A673 (cell line): Measurements from ENCODE around the gene BCL7A. TPM values are rescaled to one million over a fixed set of nuclear protein-coding genes. Genes with fewer than 3 reads are reported as not detected.

Experiments
- BruUV-seq: library from RNA; stranded (reverse); fragments of 400-500 nt; replicated peaks from 2 replicates; lab custom pipeline; 2021; lab: Mats Ljungman, UMichigan
- CTCF ChIA-PET: fragments of 300-600 bp; sonication (Branson Sonifier 250); formaldehyde crosslinking; loops from one replicate; lab custom pipeline; 2022; ENCODE audit warnings: antibody characterized with exemption; lab: Charles Lee
- POLR2A ChIA-PET: fragments of 300-600 bp; sonication (Branson Sonifier 250); formaldehyde crosslinking; loops from one replicate; lab custom pipeline; 2022; ENCODE audit warnings: antibody characterized with exemption; ENCODE audit not compliant: low non-redundant PET; lab: Charles Lee
- DNase-seq: peaks from one replicate; pipeline ENCODE4 v3.0.0-alpha.2; 2015; ENCODE audit warnings: low spot score
- H3K27ac ChIP-seq: fragments of 200-600 bp; sonication (generic); 2 replicates; pipeline ENCODE4 v1.5.1; 2016; ENCODE audit warnings: mixed run types, low read depth, mild to moderate bottlenecking, mixed read lengths, antibody characterized with exemption, low read length; ENCODE audit not compliant: poor library complexity, severe bottlenecking
- H3K27me3 ChIP-seq: fragments of 200-600 bp; sonication (generic); replicated peaks from 2 replicates; pipeline ENCODE4 v1.6.1; 2017; ENCODE audit warnings: mixed run types, low read depth, mild to moderate bottlenecking, mixed read lengths, antibody characterized with exemption, low read length; ENCODE audit not compliant: insufficient read depth, poor library complexity
- H3K36me3 ChIP-seq: fragments of 200-600 bp; sonication (generic); 2 replicates; pipeline ENCODE4 v1.6.1; 2016; ENCODE audit warnings: mixed run types, mild to moderate bottlenecking, mixed read lengths, antibody characterized with exemption, low read length; ENCODE audit not compliant: insufficient read depth, poor library complexity, severe bottlenecking
- H3K4me1 ChIP-seq: fragments of 200-600 bp; sonication (generic); 2 replicates; pipeline ENCODE4 v1.6.1; 2017; ENCODE audit warnings: mixed run types, mild to moderate bottlenecking, mixed read lengths, antibody characterized with exemption, low read length; ENCODE audit not compliant: insufficient read depth, poor library complexity, severe bottlenecking
- H3K4me3 ChIP-seq: fragments of 200-600 bp; sonication (generic); 2 replicates; pipeline ENCODE4 v1.5.1; 2016; ENCODE audit warnings: low read depth, mixed run types, mild to moderate bottlenecking, mixed read lengths, low read length; ENCODE audit not compliant: poor library complexity, severe bottlenecking
- H3K9me3 ChIP-seq: fragments of 200-600 bp; sonication (generic); 2 replicates; pipeline ENCODE4 v1.6.1; 2016; ENCODE audit warnings: mixed run types, low read depth, mild to moderate bottlenecking, mixed read lengths, antibody characterized with exemption, low read length; ENCODE audit not compliant: poor library complexity, severe bottlenecking
- CTCF ChIP-seq: fragments of 300-800, 200-600 bp; sonication (generic); conservative IDR thresholded peaks from 2 replicates; pipeline ENCODE4 v1.5.1; 2017; ENCODE audit warnings: low read depth, mild to moderate bottlenecking, antibody characterized with exemption, low read length, moderate library complexity, mixed read lengths
- EZH2 ChIP-seq: fragments of 200-600 bp; sonication (generic); IDR thresholded peaks from 2 replicates; pipeline ENCODE4 v1.6.1; 2017; ENCODE audit warnings: borderline replicate concordance, low read depth, mild to moderate bottlenecking, mixed read lengths, antibody characterized with exemption, low read length; ENCODE audit not compliant: poor library complexity, severe bottlenecking
- intact Hi-C: fragments of 100-400 bp; cut with micrococcal nuclease; formaldehyde crosslinking; loops from one replicate; pipeline ENCODE4 v1.10.0; 2022; ENCODE audit not compliant: unreplicated experiment
- total RNA-seq: library from RNA; stranded (reverse); gene quantifications from 2 replicates; pipeline ENCODE4 v1.2.3, GENCODE V29; 2021

BCL7A gene
- total RNA-seq, 1 experiment from 2014 or later, result 40.7 TPM

DNA sequence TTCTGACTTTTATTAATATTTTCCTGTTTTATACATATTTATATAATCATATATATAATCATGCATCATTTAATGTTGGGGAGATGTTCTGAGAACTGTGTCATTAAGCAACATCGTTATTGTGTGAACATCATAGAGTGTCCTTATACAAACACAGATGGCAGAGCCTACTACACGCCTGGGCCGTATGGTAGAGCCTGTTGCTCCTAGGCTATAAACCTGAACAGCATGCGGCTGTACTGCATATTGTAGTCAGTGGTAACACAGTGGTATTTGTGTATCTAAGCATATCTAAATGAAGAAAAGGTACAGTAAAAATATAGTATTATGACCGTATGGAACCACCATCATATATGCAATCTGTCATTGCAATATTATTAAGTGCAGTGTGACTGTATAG, 44.7 kb upstream of the BCL7A start:
- TF ChIP-seq CTCF, result no peak
- no peak for TF ChIP-seq EZH2
- intact Hi-C loops, result no loop called here
- CTCF ChIA-PET, result no interaction called here

GRCh38 chr12:121980191-121980891, 41.3 kb upstream of the BCL7A start:
- intact Hi-C loops, result no loop called here
- BruUV-seq, result no TSS peak
- H3K9me3 ChIP-seq, result no peaks in the 10 kb centered on the region
- no peak overlapping the region for H3K4me3 ChIP-seq
- peaks cover 6% of the 10 kb centered on the region for H3K4me1 ChIP-seq
- DNase-seq, result no peak
- no peaks in the 10 kb centered on the region for H3K27me3 ChIP-seq
- no peaks in the 10 kb centered on the region for H3K36me3 ChIP-seq
- ChIA-PET POLR2A (interaction anchor here (0.6 kb wide), 1 partner anchor 312 kb away, joined by 4 read pairs; no protein-coding TSS in a partner anchor), CTCF (no interaction called here)
- no peak for TF ChIP-seq EZH2
- no peak for TF ChIP-seq CTCF
- no peak overlapping the region for H3K27ac ChIP-seq

More for the DNA sequence above, 44.7 kb upstream of the BCL7A start:
- Histone ChIP-seq H3K4me3 (no peak overlapping the region), H3K9me3 (no peaks in the 10 kb centered on the region), H3K4me1 (peaks cover 6% of the 10 kb centered on the region), H3K27me3 (no peaks in the 10 kb centered on the region), H3K27ac (no peak overlapping the region), H3K36me3 (no peaks in the 10 kb centered on the region)
- POLR2A ChIA-PET, result no interaction called here
- DNase-seq, result no peak
- BruUV-seq, result no TSS peak

DNA sequence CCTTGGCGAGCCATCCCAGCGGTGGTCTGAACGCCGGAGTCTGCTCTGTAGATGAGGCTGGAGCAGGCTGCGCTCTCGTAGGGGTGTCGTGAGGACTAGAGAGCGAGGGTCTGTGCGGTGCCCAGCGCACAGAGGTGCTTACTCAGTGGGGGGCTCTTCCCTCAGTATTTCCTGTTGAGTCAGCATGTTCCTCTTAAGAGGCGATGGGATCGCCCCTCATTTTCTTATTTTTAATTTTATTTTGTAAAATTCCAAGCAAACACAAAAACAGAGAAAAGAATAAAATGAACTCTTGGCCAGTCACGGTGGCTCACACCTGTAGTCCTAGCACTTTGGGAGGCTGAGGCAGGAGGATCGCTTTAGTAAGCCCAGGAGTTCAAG, 40.8 kb upstream of the BCL7A start:
- H3K27ac ChIP-seq, result no peak overlapping the region
- TF ChIP-seq CTCF, result no peak
- TF ChIP-seq EZH2, result no peak
- no peaks in the 10 kb centered on the region for H3K27me3 ChIP-seq
- BruUV-seq, result no TSS peak
- H3K36me3 ChIP-seq, result no peaks in the 10 kb centered on the region
- H3K4me3 ChIP-seq, result no peak overlapping the region
- ChIA-PET POLR2A (no interaction called here), CTCF (no interaction called here)
- peaks cover 6% of the 10 kb centered on the region for H3K4me1 ChIP-seq
- no peaks in the 10 kb centered on the region for H3K9me3 ChIP-seq
- intact Hi-C loops, result no loop called here
- no peak for DNase-seq
